HG02588 (cell line): Measurements from ENCODE around the gene SYDE2.
"Not testable (repeated sequence)": the region's sequence is repeated elsewhere in the genome, so short reads cannot be mapped to it uniquely, and the experiment has no call there.

Experiments
- ATAC-seq: cut with Tn5 transposase; IDR thresholded peaks from one replicate; pipeline ENCODE4 v1.9.1; 2021; ENCODE audit warnings: mild to moderate bottlenecking, moderate library complexity; ENCODE audit not compliant: unreplicated experiment

SYDE2 gene

DNA sequence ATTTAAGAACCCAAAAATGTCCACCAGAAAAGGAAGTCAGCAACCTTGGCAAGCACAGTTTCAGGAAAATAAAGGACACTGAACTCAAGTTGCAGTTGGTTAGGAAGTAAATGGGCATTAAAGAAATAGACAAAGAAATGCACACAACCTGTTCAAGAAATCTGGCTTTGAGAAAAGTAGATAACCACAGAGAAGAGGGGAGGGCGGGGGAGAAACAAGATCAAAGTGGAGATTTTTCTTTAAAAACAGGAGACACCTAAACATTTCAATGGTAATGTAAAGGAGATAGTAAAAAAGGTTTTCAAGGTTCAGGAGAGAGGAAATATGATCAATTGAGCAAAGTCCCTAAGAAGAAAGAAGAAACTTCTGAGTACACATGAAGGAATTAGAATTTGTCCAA lies 29.1 kb downstream of the SYDE2 start:
- ATAC-seq, result no peak

DNA sequence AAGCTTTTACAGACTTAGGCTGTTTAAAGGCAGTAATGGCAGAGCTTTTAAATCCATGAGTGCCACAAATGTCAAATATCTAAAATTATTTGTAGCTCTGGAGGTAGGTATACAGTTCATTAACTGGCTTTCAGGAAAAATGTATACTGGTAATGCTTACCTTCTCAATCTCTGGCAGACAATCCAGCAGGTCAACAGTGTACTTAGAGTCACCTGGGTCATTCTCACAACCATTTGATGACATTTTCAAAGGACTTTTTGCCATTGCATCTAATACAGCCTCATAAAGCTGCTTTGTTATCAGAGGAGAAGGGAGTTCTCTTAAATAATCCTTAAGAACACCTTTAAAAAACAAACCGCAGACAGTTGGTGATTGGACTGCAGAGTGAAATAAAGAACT lies 31.9 kb downstream of the SYDE2 start:
- ATAC-seq, result no peak

DNA sequence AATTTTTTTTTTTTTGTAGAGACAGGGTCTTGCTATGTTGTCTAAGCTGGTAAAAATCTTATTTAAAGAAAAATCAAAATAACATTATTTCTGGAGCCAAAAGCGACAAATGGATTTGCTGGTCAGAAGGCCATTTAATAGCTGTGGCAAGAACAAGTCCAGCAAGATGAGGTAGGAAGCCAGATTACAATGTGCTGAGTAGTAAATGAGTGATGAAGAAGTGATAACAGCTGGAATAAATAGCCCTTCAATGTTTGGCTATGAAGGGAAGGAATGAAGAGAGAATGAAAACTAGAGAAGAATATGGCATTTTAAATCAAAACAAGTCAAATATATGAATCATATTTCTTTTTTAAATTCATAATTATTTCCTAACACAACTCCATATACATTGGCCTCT lies 34.5 kb downstream of the SYDE2 start:
- ATAC-seq, result no peak

DNA sequence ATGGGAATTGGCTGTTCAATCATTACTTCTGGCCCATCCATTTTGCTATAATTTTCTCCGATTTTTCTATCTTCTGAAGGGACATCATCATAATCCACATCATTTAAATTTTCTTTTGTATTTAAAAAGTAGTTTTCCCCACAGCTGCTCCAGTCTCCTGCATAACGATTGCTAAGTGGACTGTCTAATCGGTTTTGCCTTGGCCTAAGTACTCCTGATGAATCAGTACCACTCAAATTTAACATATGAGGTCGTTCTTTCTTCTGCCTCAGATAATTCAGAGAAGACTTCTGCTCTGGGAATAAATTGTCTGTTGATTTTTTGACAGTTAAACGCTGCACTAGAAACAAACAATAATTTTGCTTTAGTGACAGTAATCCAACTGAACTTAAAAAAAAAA lies 41.9 kb downstream of the SYDE2 start:
- no peak for ATAC-seq

DNA sequence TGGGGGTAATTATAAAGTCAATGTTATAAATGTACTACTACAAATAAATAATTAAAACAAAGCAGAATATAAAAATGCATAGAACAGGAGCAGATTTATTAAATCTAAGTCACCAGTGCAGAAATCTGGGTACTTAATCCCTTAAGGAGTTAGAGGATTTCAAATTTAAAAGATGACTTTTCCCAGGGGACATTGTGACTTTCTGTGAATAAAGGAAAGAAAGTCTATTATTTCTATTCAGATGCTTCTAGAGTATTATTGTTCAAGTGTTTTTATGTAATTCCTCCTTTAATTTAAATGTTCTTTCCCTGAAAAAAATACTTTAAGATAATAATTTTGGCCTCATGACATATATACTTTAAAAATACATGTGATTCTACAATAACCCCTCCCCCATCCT lies 43.4 kb downstream of the SYDE2 start:
- no peak for ATAC-seq

DNA sequence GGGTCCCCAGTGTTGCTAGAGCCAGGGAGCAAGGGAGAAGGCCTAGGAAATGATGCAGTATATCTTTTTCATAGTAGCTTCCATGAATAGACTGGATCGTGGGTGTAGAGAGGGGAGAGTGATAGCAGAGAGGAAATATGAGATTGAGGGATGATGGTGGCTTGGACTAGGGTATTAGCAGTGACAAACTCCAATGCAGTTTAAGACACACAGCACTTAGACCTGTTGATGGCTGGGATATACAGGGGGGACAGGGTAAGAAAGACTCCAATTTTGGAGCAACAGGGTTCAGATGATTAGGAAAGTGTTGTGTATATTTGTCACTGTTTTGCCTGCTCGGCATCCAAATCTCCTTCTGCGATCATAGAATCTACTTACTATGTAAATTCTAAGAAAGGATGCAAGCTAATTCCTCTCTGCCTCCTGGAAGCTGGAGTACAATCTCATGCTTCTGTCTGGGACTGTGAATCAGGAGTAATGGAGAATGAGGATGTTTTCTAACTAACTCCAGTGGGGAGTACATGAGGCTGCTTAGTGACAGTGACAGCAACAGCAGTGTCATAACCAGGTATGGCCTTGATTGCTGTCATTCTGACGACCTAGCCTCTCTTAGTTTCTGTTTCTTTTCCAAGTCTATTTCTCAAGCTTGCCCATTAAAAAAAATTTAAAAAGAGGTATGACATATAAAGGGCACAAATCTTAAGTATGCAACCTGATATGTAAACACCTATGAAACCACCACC lies 47.5 kb downstream of the SYDE2 start:
- peak; percentile 69 for ATAC-seq

DNA sequence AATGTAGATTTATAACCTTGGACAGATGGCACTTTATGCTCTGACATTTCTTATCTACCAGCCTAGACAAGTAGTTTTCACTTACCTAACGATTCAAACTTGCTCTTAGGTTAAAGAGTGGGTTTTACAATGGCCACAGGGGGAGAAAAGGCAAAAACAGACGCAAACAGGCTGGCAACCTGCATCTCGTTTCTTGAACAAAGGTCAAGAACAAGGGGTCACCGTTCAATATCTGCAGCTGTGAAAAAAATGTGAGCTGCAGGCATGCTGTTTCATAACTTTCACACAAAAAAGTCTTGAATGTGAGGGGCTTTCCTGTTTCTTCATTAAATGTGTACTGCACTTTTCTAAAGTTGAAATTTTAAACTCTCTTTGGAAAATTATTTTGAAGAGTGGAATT lies 49.4 kb downstream of the SYDE2 start:
- ATAC-seq, result no peak

DNA sequence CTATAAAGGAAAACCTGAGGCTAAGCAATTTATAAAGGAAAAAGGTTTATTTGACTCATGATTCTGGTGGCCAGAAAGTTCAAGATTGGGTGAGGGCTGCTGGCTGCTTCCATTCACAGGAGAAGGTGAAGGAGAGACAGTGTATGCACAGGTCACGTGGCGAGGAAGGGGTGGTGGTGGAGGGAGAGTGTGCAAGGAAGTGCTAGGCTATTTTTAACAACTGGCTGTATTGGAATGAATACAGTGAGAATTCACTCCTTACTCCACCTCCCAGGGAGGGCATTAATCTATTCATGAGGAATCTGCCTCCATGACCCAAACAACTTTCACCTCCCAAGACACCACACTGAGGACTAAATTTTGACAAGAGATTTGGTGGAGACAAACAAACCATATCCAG lies 51.0 kb downstream of the SYDE2 start:
- no peak for ATAC-seq

DNA sequence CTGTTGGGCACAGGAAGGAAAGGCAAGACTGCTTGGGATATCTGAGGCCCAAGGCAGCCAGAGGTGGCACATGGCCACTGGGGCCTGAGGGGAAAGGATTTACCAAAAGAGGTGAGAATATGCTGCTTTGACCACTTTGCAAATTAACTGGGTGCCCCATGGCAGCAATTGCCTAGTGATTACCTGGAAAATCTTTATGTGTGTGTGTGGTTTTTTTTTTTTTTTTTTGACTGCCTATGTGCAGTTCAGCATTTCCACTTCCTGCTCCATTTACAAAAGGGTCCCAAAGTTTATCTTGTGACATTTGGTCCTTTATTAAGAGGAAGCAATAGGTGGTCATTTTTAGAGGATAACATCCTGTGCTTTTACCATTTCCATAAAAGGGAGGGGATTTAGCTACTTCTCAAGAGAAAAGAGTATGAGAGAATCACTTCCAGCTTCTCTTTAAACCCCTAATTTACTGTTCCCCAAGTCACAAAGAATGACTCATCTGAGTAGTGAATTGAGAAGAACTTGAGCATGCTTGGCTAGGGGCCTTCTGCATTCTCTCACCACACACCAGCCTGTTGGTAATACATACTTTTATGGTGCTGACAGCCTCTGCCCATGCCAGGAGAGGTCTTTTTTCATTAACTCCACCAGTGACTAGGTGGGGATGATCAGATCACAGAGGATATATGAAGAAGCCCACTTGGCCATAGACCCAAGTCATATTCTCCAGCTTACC lies 52.1 kb downstream of the SYDE2 start:
- ATAC-seq, result peak; percentile 92

DNA sequence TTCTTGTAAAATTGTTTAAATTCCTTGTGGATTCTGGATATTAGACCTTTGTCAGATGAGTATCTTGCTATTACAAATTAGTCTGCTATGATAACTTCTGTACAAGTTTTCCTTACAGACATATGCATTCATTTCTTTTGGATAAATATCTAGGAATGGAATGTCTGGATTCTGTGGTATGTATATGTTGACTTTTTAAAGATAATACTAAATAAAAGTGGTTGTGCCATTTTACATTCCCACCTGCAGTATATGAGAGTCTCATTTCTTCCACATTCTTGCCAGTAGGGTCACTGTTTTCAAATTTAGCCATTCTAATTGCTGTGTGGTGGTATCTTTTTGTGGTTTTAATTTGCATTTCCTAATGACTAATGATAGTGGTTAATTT lies 53.9 kb downstream of the SYDE2 start:
- ATAC-seq, result no peak

DNA sequence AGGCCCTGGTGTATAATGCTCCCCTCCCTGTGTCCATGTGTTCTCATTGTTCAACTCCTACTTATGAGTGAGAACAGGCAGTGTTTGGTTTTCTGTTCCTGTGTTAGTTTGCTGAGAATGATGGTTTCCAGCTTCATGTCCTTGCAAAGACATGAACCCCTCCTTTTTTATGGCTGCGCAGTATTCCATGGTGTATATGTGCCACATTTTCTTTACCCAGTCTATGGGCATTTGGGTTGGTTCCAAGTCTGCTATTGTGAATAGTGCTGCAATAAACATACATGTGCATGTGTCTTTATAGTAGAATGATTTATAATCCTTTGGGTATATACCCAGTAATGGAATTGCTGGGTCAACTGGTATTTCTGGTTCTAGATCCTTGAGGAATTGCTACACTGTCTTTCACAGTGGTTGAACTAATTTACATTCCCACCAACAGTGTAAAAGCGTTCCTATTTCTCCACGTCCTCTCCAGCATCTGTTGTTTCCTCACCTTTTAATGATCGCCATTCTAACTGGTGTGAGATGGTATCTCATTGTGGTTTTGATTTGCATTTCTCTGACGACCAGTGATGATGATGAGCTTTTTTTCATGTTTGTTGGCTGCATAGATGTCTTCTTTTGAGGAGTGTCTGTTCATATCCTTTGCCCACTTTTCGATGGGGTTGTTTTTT lies 54.4 kb downstream of the SYDE2 start:
- ATAC-seq, result not testable (repeated sequence)

DNA sequence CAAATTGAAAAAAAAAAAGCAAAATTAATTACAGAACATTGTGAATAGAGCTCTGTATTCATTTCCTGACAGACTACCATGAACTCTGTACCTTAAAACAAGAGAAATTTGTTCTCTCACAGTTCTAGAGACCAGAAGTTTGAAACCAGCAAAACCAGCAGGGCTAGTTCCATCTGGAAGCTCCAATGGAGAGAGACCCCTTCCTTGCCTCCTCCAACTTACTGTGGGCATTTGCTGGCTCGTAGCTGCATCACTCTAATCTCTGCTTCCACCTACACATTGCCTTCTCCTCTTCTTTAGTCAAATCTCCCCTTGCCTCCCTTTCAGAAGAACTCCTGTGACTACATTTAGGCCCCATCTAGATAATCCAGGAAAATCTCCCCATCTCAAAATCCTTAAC lies 56.5 kb downstream of the SYDE2 start:
- no peak for ATAC-seq

DNA sequence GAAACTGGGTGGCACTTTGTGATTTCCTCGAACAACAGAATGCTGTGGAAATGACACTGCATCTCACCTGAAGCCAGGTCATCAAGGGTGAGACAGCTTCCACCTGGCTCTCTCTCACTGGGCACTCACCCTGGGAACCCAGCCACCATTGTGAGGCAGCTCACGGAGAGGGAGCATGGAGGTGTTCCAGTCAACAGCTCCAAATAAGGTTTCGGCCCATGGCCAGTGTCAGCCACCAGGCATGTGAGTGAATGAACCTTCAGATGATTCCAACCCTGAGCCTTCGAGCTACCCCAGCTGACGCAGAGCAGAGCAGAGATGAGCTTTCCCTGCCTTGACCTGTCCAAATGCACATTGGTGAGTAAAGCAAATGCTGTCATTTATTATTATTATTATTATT lies 58.1 kb downstream of the SYDE2 start:
- no peak for ATAC-seq

DNA sequence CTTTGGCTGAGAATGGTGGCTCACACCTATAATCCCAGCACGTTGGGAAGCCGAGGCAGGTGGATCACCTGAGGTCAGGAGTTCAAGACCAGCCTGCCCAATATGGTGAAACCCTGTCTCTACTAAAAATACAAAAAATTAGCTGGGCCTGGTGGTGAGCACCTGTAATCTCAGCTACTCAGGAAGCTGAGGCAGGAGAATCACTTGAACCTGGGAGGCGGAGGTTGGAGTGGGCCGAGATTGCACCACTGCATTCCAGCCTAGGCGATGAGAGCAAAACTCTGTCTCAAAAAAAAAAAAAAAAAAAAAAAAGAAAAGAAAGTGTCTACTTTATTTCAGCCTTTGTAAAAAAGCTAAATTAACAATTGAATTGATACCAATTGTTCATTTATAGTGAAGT lies 62.4 kb downstream of the SYDE2 start:
- ATAC-seq, result not testable (repeated sequence)

DNA sequence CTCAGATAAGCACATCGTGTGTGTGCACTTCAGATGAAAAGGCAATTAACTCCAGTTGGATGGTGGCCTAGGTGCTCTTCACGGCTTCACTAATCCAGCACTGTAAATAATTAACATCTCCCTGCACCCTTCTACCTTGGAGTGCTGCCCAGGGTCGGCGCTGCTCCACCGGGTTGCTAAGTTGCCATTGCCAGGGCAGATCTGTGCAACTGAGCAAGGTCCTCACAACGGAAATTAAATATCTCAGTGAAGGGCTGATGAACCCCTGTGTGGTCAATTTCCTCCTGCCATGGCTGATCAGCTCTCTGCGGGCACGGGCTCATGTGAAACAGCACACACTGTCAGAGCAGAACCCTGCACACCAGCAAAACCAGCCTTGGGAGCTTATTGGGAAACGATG lies 63.2 kb downstream of the SYDE2 start:
- no peak for ATAC-seq

DNA sequence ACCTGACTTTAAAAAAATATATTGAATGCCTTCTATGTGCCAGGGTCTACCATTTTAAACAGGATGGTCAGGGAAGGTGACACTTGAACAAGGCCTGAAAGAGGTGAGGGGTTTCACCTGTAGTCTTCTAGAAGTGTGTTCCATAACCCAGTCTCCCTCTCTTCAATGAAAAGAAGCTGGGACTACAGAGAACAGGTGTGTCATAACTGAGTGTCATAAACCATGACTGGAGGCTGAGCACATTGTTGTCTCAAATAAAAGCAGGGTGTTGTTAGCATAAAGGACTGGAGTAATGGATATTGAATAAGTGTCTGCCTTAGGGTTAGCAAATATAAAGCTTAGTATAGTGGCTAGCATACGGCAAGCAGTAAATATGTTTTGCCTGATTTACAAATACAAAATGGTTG lies 65.4 kb downstream of the SYDE2 start:
- no peak for ATAC-seq

DNA sequence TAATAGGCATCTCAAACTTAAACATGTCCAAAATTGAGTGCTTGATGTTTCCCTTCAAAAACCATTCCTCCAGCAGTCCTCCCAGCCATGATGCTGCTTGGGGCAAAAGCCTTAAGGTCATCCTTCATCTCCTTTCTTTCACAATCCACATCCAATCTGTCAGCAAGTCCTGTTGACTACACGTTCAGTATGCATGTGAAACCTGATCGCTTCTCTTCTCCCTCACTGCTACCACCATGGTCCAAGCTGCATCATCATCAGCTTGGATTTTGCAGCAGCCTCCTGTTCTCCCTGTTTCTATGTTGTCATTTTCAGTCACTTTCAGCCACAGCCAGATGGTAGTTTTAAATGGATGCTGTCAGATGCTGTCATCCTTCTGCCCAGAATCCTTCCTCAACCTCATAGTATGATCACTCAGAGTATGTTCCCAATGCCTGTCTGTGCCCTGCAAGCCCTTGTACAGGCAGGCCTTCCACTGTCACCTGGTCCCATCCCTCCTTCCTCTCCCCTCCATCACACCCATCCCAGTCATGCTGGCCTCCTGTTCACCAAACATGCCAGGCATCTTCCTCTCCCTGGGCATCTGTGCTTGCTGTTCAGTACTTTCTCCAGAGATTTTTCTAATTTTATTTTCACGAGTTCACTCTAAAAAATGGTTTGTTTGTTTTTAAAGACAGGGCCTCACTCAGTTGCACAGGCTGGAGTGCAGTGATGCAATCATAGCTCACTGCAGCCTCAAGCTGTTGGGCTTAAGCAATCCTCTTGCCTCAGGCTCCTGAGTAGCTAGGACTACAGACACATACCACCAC lies 66.0 kb downstream of the SYDE2 start:
- no peak for ATAC-seq

DNA sequence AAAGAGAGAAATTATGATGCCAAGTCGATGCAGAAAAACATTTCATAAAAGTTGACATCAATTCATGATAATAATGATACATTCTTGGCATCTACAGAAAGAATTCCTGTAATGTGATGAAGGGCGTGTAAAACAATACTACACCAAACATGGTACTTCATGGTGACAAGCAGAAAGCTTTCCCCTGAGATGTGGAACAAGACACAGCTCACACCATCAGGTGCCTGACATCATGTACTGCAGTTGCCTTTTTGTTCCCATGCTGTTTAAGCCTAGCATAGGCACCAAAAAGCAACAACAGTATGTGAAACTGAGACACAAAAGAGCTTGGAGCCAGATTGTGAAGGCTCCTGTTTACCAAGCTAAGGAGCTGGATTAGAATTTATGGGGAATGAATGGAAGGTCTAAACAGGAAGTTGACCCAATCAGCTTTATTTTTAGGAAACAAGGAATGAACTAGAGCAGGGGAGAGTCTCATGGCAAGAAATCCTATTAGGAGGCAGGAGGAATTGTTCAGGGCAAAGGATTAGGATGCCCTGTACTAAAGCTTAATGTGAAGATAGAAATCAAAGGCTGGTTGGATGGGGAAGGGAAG lies 67.2 kb downstream of the SYDE2 start:
- no peak for ATAC-seq

DNA sequence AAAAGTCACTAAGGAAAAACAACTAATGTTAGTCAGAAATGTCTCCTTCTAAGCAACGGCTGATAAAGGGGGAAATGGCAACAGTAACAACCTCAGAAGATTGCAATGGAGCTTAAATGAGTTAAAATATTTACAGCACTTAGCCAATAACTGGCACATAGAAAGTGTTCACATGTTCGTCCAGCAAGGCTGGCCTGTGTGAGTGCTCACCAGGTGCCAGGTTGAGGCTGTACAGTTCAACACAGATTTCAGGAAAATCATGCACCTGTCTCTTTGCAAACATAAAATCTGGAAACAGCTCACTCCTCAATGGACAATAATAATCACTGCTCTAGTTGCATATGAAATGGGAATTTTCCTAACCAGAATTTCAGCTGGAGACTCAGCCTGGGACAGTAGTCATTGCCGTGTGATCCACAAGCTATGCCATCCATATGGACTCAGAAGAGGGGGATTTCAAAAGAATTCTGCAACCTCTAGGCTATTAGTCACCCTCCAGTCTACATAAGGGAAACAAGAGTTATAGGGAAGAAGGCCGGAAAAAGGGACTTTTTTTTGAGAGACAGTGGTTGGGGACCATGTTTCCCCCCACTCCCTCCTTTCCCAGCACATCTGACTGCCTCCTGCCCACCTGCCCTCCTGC lies 68.6 kb downstream of the SYDE2 start:
- no peak for ATAC-seq

DNA sequence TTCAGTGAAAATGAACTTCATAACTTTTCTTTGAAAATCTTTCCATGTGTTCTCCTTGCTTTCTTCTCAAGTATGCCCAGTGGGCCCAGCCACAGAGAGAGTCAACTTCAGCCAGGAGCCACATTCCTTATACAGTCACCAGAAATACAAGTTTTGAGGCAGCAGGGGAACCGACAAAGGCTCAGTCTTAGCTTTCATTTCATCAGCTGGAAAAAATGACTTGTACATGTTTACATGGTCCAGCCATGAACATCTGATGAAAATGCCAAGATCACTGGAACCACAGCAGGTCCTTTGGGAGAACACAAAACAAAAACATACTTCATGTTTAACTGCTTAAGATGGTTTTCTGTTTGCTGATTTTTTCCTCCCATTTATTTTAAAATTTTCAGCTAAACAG lies 72.5 kb downstream of the SYDE2 start:
- ATAC-seq, result no peak
